Vagina (tissue), 2 donors: ENCODE measurements around the gene RICTOR. TPM values are rescaled to one million over a fixed set of nuclear protein-coding genes. Genes with fewer than 3 reads are reported as not detected.

Experiments used
- DNase-seq, 2 donors: peaks; one replicate each; pipeline ENCODE4 v3.0.0-alpha.2; 2017; ENCODE audit errors: extremely low spot score in 2 of 2
- H3K27ac ChIP-seq: fragments of 200-600 bp; sonication (generic); one replicate; pipeline ENCODE4 v1.5.1; 2019
- H3K27me3 ChIP-seq: fragments of 200-600 bp; sonication (generic); one replicate; pipeline ENCODE4 v1.5.1; 2019
- H3K36me3 ChIP-seq, 2 donors: fragments of 200-600 bp; sonication (generic); one replicate each; pipeline ENCODE4 v1.5.1; 2017 to 2019
- H3K4me1 ChIP-seq: fragments of 200-600 bp; sonication (generic); one replicate; pipeline ENCODE4 v1.5.1; 2019
- H3K4me3 ChIP-seq, 2 donors: fragments of 200-600 bp; sonication (generic); 1 replicate in 1 of 2; 2 replicates in 1 of 2; pipeline ENCODE4 v1.5.1; 2016 to 2019
- H3K9me3 ChIP-seq: fragments of 200-600 bp; sonication (generic); one replicate; pipeline ENCODE4 v1.5.1; 2019
- CTCF ChIP-seq, 3 experiments: fragments of 450-650 bp in 2 of 3; fragments of 200-600 bp in 1 of 3; sonication (generic) in 1 of 3; IDR thresholded peaks; one replicate each; pipeline ENCODE4 v1.5.1; 2017 to 2019; ENCODE audit warnings: antibody characterized with exemption in 3 of 3, mild to moderate bottlenecking in 2 of 3, moderate library complexity in 2 of 3
- POLR2A ChIP-seq, 2 donors: fragments of 450-650 bp; IDR thresholded peaks; one replicate each; pipeline ENCODE4 v1.6.1; 2017; ENCODE audit warnings: antibody characterized with exemption in 2 of 2, mild to moderate bottlenecking in 2 of 2, moderate library complexity in 2 of 2
- POLR2AphosphoS5 ChIP-seq, 2 donors: sonication (generic); formaldehyde crosslinking; IDR thresholded peaks; one replicate each; pipeline ENCODE4 v1.9.0; 2017; ENCODE audit warnings: antibody characterized with exemption in 2 of 2, mild to moderate bottlenecking in 2 of 2, low read depth in 1 of 2; ENCODE audit not compliant: insufficient read depth in 1 of 2
- intact Hi-C: fragments of 100-400 bp; cut with DNase I; formaldehyde crosslinking; loops from one replicate; pipeline ENCODE4 v1.15.1; 2023
- total RNA-seq: library from RNA; depleted of rRNA; stranded (reverse); fragments of >200 nt; gene quantifications from one replicate; pipeline ENCODE4 v1.2.3, GENCODE V29; 2016

RICTOR gene
- total RNA-seq, 1 donor from 2014 or later, result 39.3 TPM

DNA sequence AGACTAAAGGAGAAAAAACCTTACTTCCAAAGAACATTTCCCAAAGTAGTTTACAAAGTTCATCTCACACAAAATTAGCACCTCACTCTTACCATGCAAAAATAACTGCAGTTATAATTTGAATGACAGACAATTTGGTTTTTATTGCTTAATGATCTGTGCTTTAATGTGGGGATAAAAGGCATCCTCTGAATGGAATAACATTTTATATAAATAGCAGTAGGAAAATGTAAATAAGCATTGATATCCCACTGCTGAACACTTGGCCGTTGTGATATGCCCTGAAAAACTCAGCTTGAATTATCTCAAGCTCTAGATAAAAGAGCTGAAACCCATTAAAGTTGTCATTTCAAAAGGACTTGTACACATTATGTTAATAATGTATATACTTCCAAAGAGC is 135.2 kb downstream of the RICTOR start:
- H3K36me3 ChIP-seq, result peaks cover 0 to 36% of the 10 kb centered on the region in 2 donors
- no peaks in the 10 kb centered on the region for H3K9me3 ChIP-seq
- H3K4me1 ChIP-seq, result no peaks in the 10 kb centered on the region
- no peaks in the 10 kb centered on the region for H3K27me3 ChIP-seq
- no peak for TF ChIP-seq POLR2AphosphoS5 (IDR thresholded peaks at IDR 0.05; ENCODE audit: insufficient read depth in 1 of 2, low read depth in 1 of 2)
- no peak for TF ChIP-seq POLR2A (IDR thresholded peaks at IDR 0.05)
- no peak for TF ChIP-seq CTCF (IDR thresholded peaks at IDR 0.05)
- H3K4me3 ChIP-seq, result no peak overlapping the region
- intact Hi-C loops, result no loop called here
- no peak for DNase-seq
- no peak overlapping the region for H3K27ac ChIP-seq

GRCh38 chr5:38938424-38938823 is 135.8 kb downstream of the RICTOR start:
- no peak overlapping the region for H3K27ac ChIP-seq
- TF ChIP-seq POLR2A (IDR thresholded peaks at IDR 0.05), result no peak
- TF ChIP-seq POLR2AphosphoS5 (IDR thresholded peaks at IDR 0.05; ENCODE audit: insufficient read depth in 1 of 2, low read depth in 1 of 2), result no peak
- TF ChIP-seq CTCF (IDR thresholded peaks at IDR 0.05), result no peak
- no peaks in the 10 kb centered on the region for H3K4me1 ChIP-seq
- no peaks in the 10 kb centered on the region for H3K27me3 ChIP-seq
- H3K9me3 ChIP-seq, result no peaks in the 10 kb centered on the region
- no peak for DNase-seq
- intact Hi-C loops, result no loop called here
- H3K36me3 ChIP-seq, result peaks cover 0 to 35% of the 10 kb centered on the region in 2 donors
- no peak overlapping the region for H3K4me3 ChIP-seq

- DNase-seq, result no peak
- no peaks in the 10 kb centered on the region for H3K9me3 ChIP-seq
- TF ChIP-seq CTCF (IDR thresholded peaks at IDR 0.05) (no peak), POLR2AphosphoS5 (IDR thresholded peaks at IDR 0.05; ENCODE audit: insufficient read depth in 1 of 2, low read depth in 1 of 2) (no peak), POLR2A (IDR thresholded peaks at IDR 0.05) (no peak)
- H3K4me1 ChIP-seq, result no peaks in the 10 kb centered on the region
- intact Hi-C loops, result no loop called here
- H3K36me3 ChIP-seq, result peaks cover 0 to 25% of the 10 kb centered on the region in 2 donors
- H3K27me3 ChIP-seq, result no peaks in the 10 kb centered on the region
- no peak overlapping the region for H3K27ac ChIP-seq
- H3K4me3 ChIP-seq, result no peak overlapping the region
Observed at GRCh38 chr5:38936269-38936668, 137.9 kb downstream of the RICTOR start.

GRCh38 chr5:38935437-38935836 is 138.8 kb downstream of the RICTOR start:
- H3K4me3 ChIP-seq, result no peak overlapping the region
- H3K4me1 ChIP-seq, result no peaks in the 10 kb centered on the region
- H3K36me3 ChIP-seq, result peaks cover 0 to 23% of the 10 kb centered on the region in 2 donors
- no peaks in the 10 kb centered on the region for H3K27me3 ChIP-seq
- TF ChIP-seq POLR2A (IDR thresholded peaks at IDR 0.05) (no peak), CTCF (IDR thresholded peaks at IDR 0.05) (no peak), POLR2AphosphoS5 (IDR thresholded peaks at IDR 0.05; ENCODE audit: insufficient read depth in 1 of 2, low read depth in 1 of 2) (no peak)
- DNase-seq, result no peak
- no peaks in the 10 kb centered on the region for H3K9me3 ChIP-seq
- no peak overlapping the region for H3K27ac ChIP-seq
- intact Hi-C loops, result no loop called here

DNA sequence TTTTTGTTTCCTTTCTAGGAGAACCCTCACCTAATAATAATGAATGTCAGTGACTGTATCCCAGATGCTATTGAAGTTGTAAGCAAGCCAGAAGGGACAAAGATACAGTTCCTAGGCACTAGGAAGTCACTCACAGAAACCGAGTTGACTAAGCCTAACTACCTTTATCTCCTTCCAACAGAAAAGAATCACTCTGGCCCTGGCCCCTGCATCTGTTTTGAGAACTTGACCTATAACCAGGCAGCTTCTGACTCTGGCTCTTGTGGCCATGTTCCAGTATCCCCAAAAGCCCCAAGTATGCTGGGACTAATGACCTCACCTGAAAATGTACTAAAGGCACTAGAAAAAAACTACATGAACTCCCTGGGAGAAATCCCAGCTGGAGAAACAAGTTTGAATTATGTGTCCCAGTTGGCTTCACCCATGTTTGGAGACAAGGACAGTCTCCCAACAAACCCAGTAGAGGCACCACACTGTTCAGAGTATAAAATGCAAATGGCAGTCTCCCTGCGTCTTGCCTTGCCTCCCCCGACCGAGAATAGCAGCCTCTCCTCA is 141.3 kb downstream of the RICTOR start:
- no peak overlapping the region for H3K4me3 ChIP-seq
- intact Hi-C loops, result no loop called here
- TF ChIP-seq CTCF (IDR thresholded peaks at IDR 0.05) (no peak), POLR2A (IDR thresholded peaks at IDR 0.05) (no peak), POLR2AphosphoS5 (IDR thresholded peaks at IDR 0.05; ENCODE audit: insufficient read depth in 1 of 2, low read depth in 1 of 2) (no peak)
- H3K36me3 ChIP-seq, result peaks cover 0 to 30% of the 10 kb centered on the region in 2 donors
- no peaks in the 10 kb centered on the region for H3K9me3 ChIP-seq
- no peak for DNase-seq
- H3K4me1 ChIP-seq, result no peaks in the 10 kb centered on the region
- H3K27ac ChIP-seq, result no peak overlapping the region
- H3K27me3 ChIP-seq, result no peaks in the 10 kb centered on the region
